Activated CD4-positive, alpha-beta T cell treated with anti-CD3 and anti-CD28 coated beads, Interleukin-2, amount 10 ng/mL, durations not matched to agents 24 days and 14 days (primary cell): ENCODE measurements around the gene GRK4. TPM values are rescaled to one million over a fixed set of nuclear protein-coding genes. Genes with fewer than 3 reads are reported as not detected.
"Not testable (repeated sequence)": the region's sequence is repeated elsewhere in the genome, so short reads cannot be mapped to it uniquely, and the experiment has no call there.

Source experiments
- DNase-seq: peaks from one replicate; pipeline ENCODE4 v3.0.0; 2022
- H3K27ac Mint-ChIP-seq: one replicate; pipeline ENCODE4 v1.8.0; 2022; ENCODE audit warnings: mild to moderate bottlenecking, mixed read lengths
- H3K27me3 Mint-ChIP-seq: one replicate; pipeline ENCODE4 v1.8.0; 2022; ENCODE audit warnings: mixed read lengths
- H3K36me3 Mint-ChIP-seq: one replicate; pipeline ENCODE4 v1.8.0; 2022; ENCODE audit warnings: low read depth, mild to moderate bottlenecking, mixed read lengths
- H3K4me1 Mint-ChIP-seq: one replicate; pipeline ENCODE4 v1.8.0; 2021; ENCODE audit warnings: mixed read lengths
- H3K4me3 Mint-ChIP-seq: one replicate; pipeline ENCODE4 v1.8.0; 2022; ENCODE audit warnings: mild to moderate bottlenecking, moderate library complexity, mixed read lengths
- H3K9me3 Mint-ChIP-seq: one replicate; pipeline ENCODE4 v1.8.0; 2021; ENCODE audit warnings: mixed read lengths
- intact Hi-C: fragments of 100-400 bp; cut with micrococcal nuclease; formaldehyde crosslinking; loops from one replicate; pipeline ENCODE4 v1.15.1; 2023
- total RNA-seq: library from RNA; stranded (reverse); gene quantifications from 2 replicates; pipeline ENCODE4 v1.2.3, GENCODE V29; 2022

Gene GRK4
- total RNA-seq, 1 donor from 2014 or later: 4.6 TPM

GRCh38 chr4:2941138-2942036, 22.0 kb upstream of the GRK4 start:
- H3K27ac Mint-ChIP-seq: no peak overlapping the region
- intact Hi-C loops: no loop called here
- peaks cover 79% of the 10 kb centered on the region for H3K36me3 Mint-ChIP-seq
- H3K4me3 Mint-ChIP-seq: no peak overlapping the region
- DNase-seq: no peak
- H3K27me3 Mint-ChIP-seq: no peaks in the 10 kb centered on the region
- H3K4me1 Mint-ChIP-seq: peaks cover 33% of the 10 kb centered on the region
- no peaks in the 10 kb centered on the region for H3K9me3 Mint-ChIP-seq

GRCh38 chr4:2942037-2942531, 21.3 kb upstream of the GRK4 start:
- Mint-ChIP-seq H3K27ac (peak overlapping the region; percentile 59), H3K27me3 (no peaks in the 10 kb centered on the region), H3K4me1 (peaks cover 26% of the 10 kb centered on the region), H3K4me3 (no peak overlapping the region), H3K9me3 (no peaks in the 10 kb centered on the region), H3K36me3 (peaks cover 78% of the 10 kb centered on the region)
- intact Hi-C loops: no loop called here
- no peak for DNase-seq

- no peak for DNase-seq
- no peak overlapping the region for H3K4me3 Mint-ChIP-seq
- H3K9me3 Mint-ChIP-seq: no peaks in the 10 kb centered on the region
- no peaks in the 10 kb centered on the region for H3K27me3 Mint-ChIP-seq
- H3K4me1 Mint-ChIP-seq: peaks cover 24% of the 10 kb centered on the region
- H3K27ac Mint-ChIP-seq: peak overlapping the region; percentile 59
- intact Hi-C loops: no loop called here
- peaks cover 78% of the 10 kb centered on the region for H3K36me3 Mint-ChIP-seq
Measured at GRCh38 chr4:2942532-2943363, 20.6 kb upstream of the GRK4 start.

GRCh38 chr4:2943364-2944090, 19.8 kb upstream of the GRK4 start:
- intact Hi-C loops: no loop called here
- H3K27ac Mint-ChIP-seq: no peak overlapping the region

GRCh38 chr4:2944091-2944482, 19.3 kb upstream of the GRK4 start:
- H3K27me3 Mint-ChIP-seq: no peaks in the 10 kb centered on the region
- peaks cover 82% of the 10 kb centered on the region for H3K36me3 Mint-ChIP-seq
- no peak overlapping the region for H3K27ac Mint-ChIP-seq
- H3K9me3 Mint-ChIP-seq: no peaks in the 10 kb centered on the region
- DNase-seq: no peak
- H3K4me1 Mint-ChIP-seq: peaks cover 24% of the 10 kb centered on the region
- intact Hi-C loops: no loop called here
- H3K4me3 Mint-ChIP-seq: no peak overlapping the region

More at GRCh38 chr4:2943364-2944090, 19.8 kb upstream of the GRK4 start:
- H3K4me3 Mint-ChIP-seq: no peak overlapping the region
- no peak for DNase-seq
- H3K36me3 Mint-ChIP-seq: peaks cover 81% of the 10 kb centered on the region
- no peaks in the 10 kb centered on the region for H3K9me3 Mint-ChIP-seq
- H3K27me3 Mint-ChIP-seq: no peaks in the 10 kb centered on the region
- peaks cover 24% of the 10 kb centered on the region for H3K4me1 Mint-ChIP-seq

- H3K27ac Mint-ChIP-seq: no peak overlapping the region
- H3K36me3 Mint-ChIP-seq: peaks cover 82% of the 10 kb centered on the region
- H3K9me3 Mint-ChIP-seq: no peaks in the 10 kb centered on the region
- H3K4me3 Mint-ChIP-seq: no peak overlapping the region
- peaks cover 20% of the 10 kb centered on the region for H3K4me1 Mint-ChIP-seq
- DNase-seq: no peak
- H3K27me3 Mint-ChIP-seq: no peaks in the 10 kb centered on the region
- intact Hi-C loops: no loop called here
Measured at GRCh38 chr4:2944586-2945526, 18.5 kb upstream of the GRK4 start.

GRCh38 chr4:2945619-2946604, 17.5 kb upstream of the GRK4 start:
- Mint-ChIP-seq H3K4me1 (peaks cover 23% of the 10 kb centered on the region), H3K36me3 (peaks cover 82% of the 10 kb centered on the region)
- H3K4me3 Mint-ChIP-seq, intact Hi-C loops, DNase-seq, H3K27ac Mint-ChIP-seq, H3K27me3 Mint-ChIP-seq, H3K9me3 Mint-ChIP-seq: not testable (repeated sequence)

GRCh38 chr4:2946812-2947600, 16.4 kb upstream of the GRK4 start:
- no peaks in the 10 kb centered on the region for H3K27me3 Mint-ChIP-seq
- no peak for DNase-seq
- H3K4me1 Mint-ChIP-seq: peaks cover 28% of the 10 kb centered on the region
- H3K36me3 Mint-ChIP-seq: peaks cover 84% of the 10 kb centered on the region
- H3K4me3 Mint-ChIP-seq: no peak overlapping the region
- H3K9me3 Mint-ChIP-seq: no peaks in the 10 kb centered on the region
- no peak overlapping the region for H3K27ac Mint-ChIP-seq
- intact Hi-C loops: no loop called here

- peaks cover 26% of the 10 kb centered on the region for H3K4me1 Mint-ChIP-seq
- H3K9me3 Mint-ChIP-seq: no peaks in the 10 kb centered on the region
- H3K27ac Mint-ChIP-seq: peak overlapping the region; percentile 49
- H3K27me3 Mint-ChIP-seq: no peaks in the 10 kb centered on the region
- no peak for DNase-seq
- no peak overlapping the region for H3K4me3 Mint-ChIP-seq
- intact Hi-C loops: no loop called here
- H3K36me3 Mint-ChIP-seq: peaks cover 84% of the 10 kb centered on the region
Measured at GRCh38 chr4:2947926-2948325, 15.4 kb upstream of the GRK4 start.

GRCh38 chr4:2948895-2949781, 14.2 kb upstream of the GRK4 start:
- Mint-ChIP-seq H3K4me3 (no peak overlapping the region), H3K4me1 (peaks cover 33% of the 10 kb centered on the region), H3K27me3 (no peaks in the 10 kb centered on the region), H3K27ac (peak overlapping the region; percentile 29), H3K36me3 (peaks cover 87% of the 10 kb centered on the region), H3K9me3 (no peaks in the 10 kb centered on the region)
- intact Hi-C loops: no loop called here
- DNase-seq: peak; percentile 71

GRCh38 chr4:2949782-2950125, 13.6 kb upstream of the GRK4 start:
- H3K9me3 Mint-ChIP-seq: no peaks in the 10 kb centered on the region

More at GRCh38 chr4:2949782-2950125, 13.6 kb upstream of the GRK4 start:
- Mint-ChIP-seq H3K4me3 (no peak overlapping the region), H3K27ac (peak overlapping the region; percentile 55), H3K27me3 (no peaks in the 10 kb centered on the region), H3K4me1 (peaks cover 38% of the 10 kb centered on the region), H3K36me3 (peaks cover 89% of the 10 kb centered on the region)
- intact Hi-C loops: no loop called here
- no peak for DNase-seq
